ENCODE data around the gene SMCO4.

Gene SMCO4

GRCh38 chr11:93526641-93527583 lies 16.3 kb downstream of the SMCO4 start:
- DNase-seq, result no peak

GRCh38 chr11:93526346-93526633 lies 16.9 kb downstream of the SMCO4 start:
- DNase-seq, result no peak

GRCh38 chr11:93525601-93526345 lies 17.4 kb downstream of the SMCO4 start:
- no peak for DNase-seq

- DNase-seq, result no peak
Measured at GRCh38 chr11:93524858-93525257, 18.3 kb downstream of the SMCO4 start.

GRCh38 chr11:93524173-93524536 lies 19.0 kb downstream of the SMCO4 start:
- no peak for DNase-seq

- DNase-seq, result no peak
Measured at GRCh38 chr11:93520726-93521509, 22.3 kb downstream of the SMCO4 start.

- no peak for DNase-seq
Measured at GRCh38 chr11:93519179-93519578, 24.0 kb downstream of the SMCO4 start.

GRCh38 chr11:93518081-93518480 lies 25.1 kb downstream of the SMCO4 start:
- DNase-seq, result no peak

GRCh38 chr11:93517611-93518010 lies 25.6 kb downstream of the SMCO4 start:
- DNase-seq, result no peak

GRCh38 chr11:93517041-93517440 lies 26.1 kb downstream of the SMCO4 start:
- no peak for DNase-seq

GRCh38 chr11:93515441-93516025 lies 27.7 kb downstream of the SMCO4 start:
- DNase-seq, result no peak

GRCh38 chr11:93514712-93515111 lies 28.5 kb downstream of the SMCO4 start:
- DNase-seq, result no peak

GRCh38 chr11:93513772-93514171 lies 29.4 kb downstream of the SMCO4 start:
- no peak for DNase-seq

- no peak for DNase-seq
Measured at GRCh38 chr11:93512949-93513667, 30.1 kb downstream of the SMCO4 start.

GRCh38 chr11:93512073-93512475 lies 31.1 kb downstream of the SMCO4 start:
- DNase-seq, result no peak

- no peak for DNase-seq
Measured at GRCh38 chr11:93510196-93510873, 32.9 kb downstream of the SMCO4 start.

GRCh38 chr11:93507517-93507916 lies 35.7 kb downstream of the SMCO4 start:
- DNase-seq, result no peak

GRCh38 chr11:93505703-93506102 lies 37.5 kb downstream of the SMCO4 start:
- no peak for DNase-seq

GRCh38 chr11:93504110-93505095 lies 38.8 kb downstream of the SMCO4 start:
- no peak for DNase-seq

- DNase-seq, result no peak
Measured at GRCh38 chr11:93501856-93502255, 41.3 kb downstream of the SMCO4 start.

GRCh38 chr11:93500759-93501158 lies 42.4 kb downstream of the SMCO4 start:
- DNase-seq, result no peak
